ENCODE measurements around the gene ARHGEF37.

Gene ARHGEF37

DNA sequence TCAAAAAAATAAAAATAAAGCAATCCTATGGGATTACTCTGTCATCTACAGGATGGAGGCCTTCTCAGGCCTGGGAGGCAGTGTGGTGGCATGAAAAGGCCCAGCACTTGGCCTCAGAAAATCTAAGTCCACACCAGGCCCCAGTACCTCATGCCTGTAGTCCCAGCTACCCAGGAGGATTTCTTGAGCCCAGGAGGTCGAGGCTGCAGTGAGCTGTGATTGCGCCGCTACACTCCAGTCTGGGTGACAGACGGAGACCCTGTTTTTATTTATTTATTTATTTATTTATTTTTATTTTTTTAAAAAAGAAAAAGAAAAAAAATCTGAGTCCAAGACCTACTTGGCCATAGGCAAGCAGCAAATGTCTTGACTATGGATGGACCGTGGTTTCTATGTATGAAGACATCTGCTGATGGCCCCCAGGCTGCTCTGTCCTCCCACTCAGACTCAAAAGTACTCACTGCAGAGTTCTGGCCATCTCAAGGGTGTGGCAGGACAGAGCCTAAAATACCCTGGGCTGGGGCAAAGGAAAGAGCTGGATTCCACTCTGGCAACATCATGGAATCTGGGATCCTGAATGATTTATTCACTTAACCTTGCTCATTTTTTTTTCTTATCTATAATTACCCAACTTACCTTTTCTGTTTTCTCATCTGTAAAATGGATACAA is 55.0 kb downstream of the ARHGEF37 start:
- TF ChIP-seq USF1 (IDR thresholded peaks at IDR 0.05) (no peak), RAD21 (IDR thresholded peaks at IDR 0.05; ENCODE audit: low read depth) (no peak), CREB1 (IDR thresholded peaks at IDR 0.05; ENCODE audit: low read depth) (no peak), ZBTB7A (IDR thresholded peaks at IDR 0.05; ENCODE audit: low read depth) (no peak), YY1 (IDR thresholded peaks at IDR 0.05; ENCODE audit: low read depth) (no peak), FOXM1 (IDR thresholded peaks at IDR 0.05; ENCODE audit: borderline replicate concordance, low read depth) (no peak), TAF1 (IDR thresholded peaks at IDR 0.05; ENCODE audit: low read depth) (no peak), NFIC (IDR thresholded peaks at IDR 0.05) (no peak)
- TF ChIP-seq, protein P1, sequence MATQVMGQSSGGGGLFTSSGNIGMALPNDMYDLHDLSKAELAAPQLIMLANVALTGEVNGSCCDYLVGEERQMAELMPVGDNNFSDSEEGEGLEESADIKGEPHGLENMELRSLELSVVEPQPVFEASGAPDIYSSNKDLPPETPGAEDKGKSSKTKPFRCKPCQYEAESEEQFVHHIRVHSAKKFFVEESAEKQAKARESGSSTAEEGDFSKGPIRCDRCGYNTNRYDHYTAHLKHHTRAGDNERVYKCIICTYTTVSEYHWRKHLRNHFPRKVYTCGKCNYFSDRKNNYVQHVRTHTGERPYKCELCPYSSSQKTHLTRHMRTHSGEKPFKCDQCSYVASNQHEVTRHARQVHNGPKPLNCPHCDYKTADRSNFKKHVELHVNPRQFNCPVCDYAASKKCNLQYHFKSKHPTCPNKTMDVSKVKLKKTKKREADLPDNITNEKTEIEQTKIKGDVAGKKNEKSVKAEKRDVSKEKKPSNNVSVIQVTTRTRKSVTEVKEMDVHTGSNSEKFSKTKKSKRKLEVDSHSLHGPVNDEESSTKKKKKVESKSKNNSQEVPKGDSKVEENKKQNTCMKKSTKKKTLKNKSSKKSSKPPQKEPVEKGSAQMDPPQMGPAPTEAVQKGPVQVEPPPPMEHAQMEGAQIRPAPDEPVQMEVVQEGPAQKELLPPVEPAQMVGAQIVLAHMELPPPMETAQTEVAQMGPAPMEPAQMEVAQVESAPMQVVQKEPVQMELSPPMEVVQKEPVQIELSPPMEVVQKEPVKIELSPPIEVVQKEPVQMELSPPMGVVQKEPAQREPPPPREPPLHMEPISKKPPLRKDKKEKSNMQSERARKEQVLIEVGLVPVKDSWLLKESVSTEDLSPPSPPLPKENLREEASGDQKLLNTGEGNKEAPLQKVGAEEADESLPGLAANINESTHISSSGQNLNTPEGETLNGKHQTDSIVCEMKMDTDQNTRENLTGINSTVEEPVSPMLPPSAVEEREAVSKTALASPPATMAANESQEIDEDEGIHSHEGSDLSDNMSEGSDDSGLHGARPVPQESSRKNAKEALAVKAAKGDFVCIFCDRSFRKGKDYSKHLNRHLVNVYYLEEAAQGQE (IDR thresholded peaks at IDR 0.05; ENCODE audit: low read depth), result no peak

GRCh38 chr5:149636861-149637246 is 55.6 kb downstream of the ARHGEF37 start:
- TF ChIP-seq USF1 (IDR thresholded peaks at IDR 0.05), result no peak
- TF ChIP-seq RAD21 (IDR thresholded peaks at IDR 0.05; ENCODE audit: low read depth), result peak; percentile 97

DNA sequence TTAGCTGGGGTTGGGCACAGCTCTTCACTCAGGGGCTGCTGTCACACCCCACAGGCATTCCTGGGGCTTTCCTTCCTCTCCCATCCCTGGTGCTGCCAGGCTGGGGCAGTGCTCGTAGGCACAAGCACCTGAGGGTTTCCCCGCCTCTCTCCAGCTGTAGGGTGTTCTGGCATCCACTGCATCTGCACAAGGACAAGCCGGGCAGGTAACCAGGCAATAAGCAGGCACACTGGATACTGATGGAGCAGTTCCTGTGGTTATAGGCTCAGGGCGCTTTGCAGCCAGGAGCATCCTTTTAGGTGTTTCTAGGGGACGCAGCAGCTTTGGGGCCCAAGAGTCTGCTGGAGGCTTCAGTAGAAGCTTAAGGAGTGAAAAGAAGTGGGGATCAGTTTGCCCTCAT is 56.8 kb downstream of the ARHGEF37 start:
- TF ChIP-seq FOXM1 (IDR thresholded peaks at IDR 0.05; ENCODE audit: borderline replicate concordance, low read depth), result no peak
- TF ChIP-seq CREB1 (IDR thresholded peaks at IDR 0.05; ENCODE audit: low read depth), result no peak
- no peak for TF ChIP-seq TAF1 (IDR thresholded peaks at IDR 0.05; ENCODE audit: low read depth)
- TF ChIP-seq RAD21 (IDR thresholded peaks at IDR 0.05; ENCODE audit: low read depth), result no peak
- no peak for TF ChIP-seq NFIC (IDR thresholded peaks at IDR 0.05)
- TF ChIP-seq EP300 (IDR thresholded peaks at IDR 0.05; ENCODE audit: borderline replicate concordance), result no peak
- no peak for TF ChIP-seq USF1 (IDR thresholded peaks at IDR 0.05)
- no peak for TF ChIP-seq CEBPB (IDR thresholded peaks at IDR 0.05)
- no peak for TF ChIP-seq EGR1 (IDR thresholded peaks at IDR 0.05)
- no peak for TF ChIP-seq YY1 (IDR thresholded peaks at IDR 0.05; ENCODE audit: low read depth)
- TF ChIP-seq, protein P1 (IDR thresholded peaks at IDR 0.05; ENCODE audit: low read depth), result no peak
- TF ChIP-seq TEAD4 (IDR thresholded peaks at IDR 0.05), result no peak

GRCh38 chr5:149638546-149639241 is 57.4 kb downstream of the ARHGEF37 start:
- TF ChIP-seq TAF1 (IDR thresholded peaks at IDR 0.05; ENCODE audit: low read depth) (no peak), MAX (IDR thresholded peaks at IDR 0.05) (no peak), YY1 (IDR thresholded peaks at IDR 0.05; ENCODE audit: low read depth) (no peak), ZBTB7A (IDR thresholded peaks at IDR 0.05; ENCODE audit: low read depth) (no peak), EP300 (IDR thresholded peaks at IDR 0.05; ENCODE audit: borderline replicate concordance) (no peak), NFIC (IDR thresholded peaks at IDR 0.05) (no peak), USF1 (IDR thresholded peaks at IDR 0.05) (no peak), CEBPB (IDR thresholded peaks at IDR 0.05) (no peak), FOXM1 (IDR thresholded peaks at IDR 0.05; ENCODE audit: borderline replicate concordance, low read depth) (no peak), TEAD4 (IDR thresholded peaks at IDR 0.05) (no peak)
- TF ChIP-seq, protein P1 (IDR thresholded peaks at IDR 0.05; ENCODE audit: low read depth), result no peak

Measured in Ishikawa (cell line).